Measurements from ENCODE around the gene RFX8.

RFX8 gene

GRCh38 chr2:101467306-101467705 is 7.6 kb downstream of the RFX8 start:
- no peaks in the 10 kb centered on the region for H3K36me3 ChIP-seq (ENCODE audit: control insufficient read depth in 2 of 2, insufficient read depth in 1 of 2, low read length in 2 of 2)
- no peaks in the 10 kb centered on the region for H3K4me1 ChIP-seq (ENCODE audit: control insufficient read depth, insufficient read depth, low read length)
- ChIA-PET POLR2A (no interaction called here), CTCF (no interaction called here)
- H3K4me3 ChIP-seq (ENCODE audit: low read depth, low read length) = no peak overlapping the region
- TF ChIP-seq SP7 (tag by site-specific recombination; IDR thresholded peaks at IDR 0.05) (no peak), ZBTB10 (tag by site-specific recombination; IDR thresholded peaks at IDR 0.05) (no peak), ZNF521 (tag by site-specific recombination; IDR thresholded peaks at IDR 0.05) (no peak), ZNF16 (tag by site-specific recombination; IDR thresholded peaks at IDR 0.05; ENCODE audit: low read depth) (no peak), SALL2 (tag by site-specific recombination; IDR thresholded peaks at IDR 0.05; ENCODE audit: borderline replicate concordance) (no peak), HOXD13 (CRISPR knock-in tag; IDR thresholded peaks at IDR 0.05; ENCODE audit: borderline replicate concordance) (no peak), ZNF121 (tag by site-specific recombination; IDR thresholded peaks at IDR 0.05) (no peak)
- no peaks in the 10 kb centered on the region for H3K9me3 ChIP-seq (ENCODE audit: control insufficient read depth, insufficient read depth, low read depth, low read length)
- H3K27ac ChIP-seq (ENCODE audit: extremely low read depth, low read depth, low read length) = no peak overlapping the region

GRCh38 chr2:101466426-101466825 is 8.5 kb downstream of the RFX8 start:
- ChIA-PET POLR2A (no interaction called here), CTCF (no interaction called here)
- Histone ChIP-seq H3K4me3 (ENCODE audit: low read depth, low read length) (no peak overlapping the region), H3K9me3 (ENCODE audit: control insufficient read depth, insufficient read depth, low read depth, low read length) (no peaks in the 10 kb centered on the region), H3K27ac (ENCODE audit: extremely low read depth, low read depth, low read length) (no peak overlapping the region), H3K4me1 (ENCODE audit: control insufficient read depth, insufficient read depth, low read length) (no peaks in the 10 kb centered on the region), H3K36me3 (ENCODE audit: control insufficient read depth in 2 of 2, insufficient read depth in 1 of 2, low read length in 2 of 2) (no peaks in the 10 kb centered on the region)
- TF ChIP-seq CTCF (tag by site-specific recombination; IDR thresholded peaks at IDR 0.05) = no peak
- TF ChIP-seq ZNF341 (tag by site-specific recombination; IDR thresholded peaks at IDR 0.05; ENCODE audit: low read depth) = no peak
- TF ChIP-seq ZFP41 (tag by site-specific recombination; IDR thresholded peaks at IDR 0.05; ENCODE audit: borderline replicate concordance) = no peak
- no peak for TF ChIP-seq GLI2 (tag by site-specific recombination; IDR thresholded peaks at IDR 0.05; ENCODE audit: borderline replicate concordance, low read depth)
- no peak for TF ChIP-seq MEIS1 (CRISPR knock-in tag; IDR thresholded peaks at IDR 0.05; ENCODE audit: borderline replicate concordance)
- no peak for TF ChIP-seq YY1 (tag by site-specific recombination; IDR thresholded peaks at IDR 0.05)
- TF ChIP-seq MYNN (tag by site-specific recombination; IDR thresholded peaks at IDR 0.05; ENCODE audit: borderline replicate concordance) = no peak
- TF ChIP-seq ZNF248 (tag by site-specific recombination; IDR thresholded peaks at IDR 0.05) = no peak
- no peak for TF ChIP-seq RBAK (tag by site-specific recombination; IDR thresholded peaks at IDR 0.05)
- TF ChIP-seq WT1 (tag by site-specific recombination; IDR thresholded peaks at IDR 0.05) = no peak
- TF ChIP-seq ZBTB20 (tag by site-specific recombination; IDR thresholded peaks at IDR 0.05) = no peak
- TF ChIP-seq ZBTB49 (tag by site-specific recombination; IDR thresholded peaks at IDR 0.05; ENCODE audit: low read depth) = no peak
- no peak for TF ChIP-seq ZBTB1 (tag by site-specific recombination; IDR thresholded peaks at IDR 0.05)
- no peak for TF ChIP-seq ZNF2 (tag by site-specific recombination; IDR thresholded peaks at IDR 0.05)
- no peak for TF ChIP-seq ZNF266 (tag by site-specific recombination; IDR thresholded peaks at IDR 0.05; ENCODE audit: low read depth)
- no peak for TF ChIP-seq ZNF423 (tag by site-specific recombination; IDR thresholded peaks at IDR 0.05)
- TF ChIP-seq ZNF776 (tag by site-specific recombination; IDR thresholded peaks at IDR 0.05; ENCODE audit: borderline replicate concordance) = no peak

Data from HEK293 (cell line).